ENCODE measurements around the gene NPIPA1.
"Not testable (repeated sequence)": the region's sequence is repeated elsewhere in the genome, so short reads cannot be mapped to it uniquely, and the experiment has no call there.

DNA sequence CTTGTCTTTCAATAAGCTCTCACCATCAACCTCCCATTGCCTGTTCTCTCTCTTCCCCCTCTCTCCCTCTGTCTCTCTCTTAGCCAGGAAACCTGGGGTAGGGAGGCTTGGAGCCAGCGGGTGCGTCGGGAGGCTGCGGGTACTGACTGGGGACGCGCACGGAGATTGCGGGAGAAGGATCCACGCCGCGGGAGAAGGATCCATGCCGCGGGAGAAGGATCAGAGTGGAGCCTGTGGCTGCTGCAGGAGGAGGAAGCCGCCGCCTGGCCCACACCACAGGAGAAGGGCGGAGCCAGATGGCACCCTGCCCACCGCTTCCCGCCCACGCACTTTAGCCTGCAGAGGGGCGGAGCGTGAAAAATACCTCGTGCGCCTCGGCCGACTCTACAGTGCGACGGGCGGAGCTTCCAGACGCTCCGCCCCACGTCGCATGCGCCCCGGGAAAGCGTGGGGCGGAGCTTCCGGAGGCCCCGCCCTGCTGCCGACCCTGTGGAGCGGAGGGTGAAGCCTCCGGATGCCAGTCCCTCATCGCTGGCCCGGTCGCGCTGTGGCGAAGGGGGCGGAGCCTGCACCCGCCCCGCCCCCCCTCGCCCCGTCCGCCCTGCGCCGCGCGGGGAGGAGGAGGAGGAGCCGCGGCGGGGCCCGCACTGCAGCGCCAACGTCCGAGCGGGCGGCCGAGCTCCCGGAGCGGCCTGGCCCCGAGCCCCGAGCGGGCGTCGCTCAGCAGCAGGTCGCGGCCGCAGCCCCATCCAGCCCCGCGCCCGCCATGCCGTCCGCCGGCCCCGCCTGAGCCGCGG lies 26.2 kb upstream of the NPIPA1 start:
- TF ChIP-seq, protein P1, sequence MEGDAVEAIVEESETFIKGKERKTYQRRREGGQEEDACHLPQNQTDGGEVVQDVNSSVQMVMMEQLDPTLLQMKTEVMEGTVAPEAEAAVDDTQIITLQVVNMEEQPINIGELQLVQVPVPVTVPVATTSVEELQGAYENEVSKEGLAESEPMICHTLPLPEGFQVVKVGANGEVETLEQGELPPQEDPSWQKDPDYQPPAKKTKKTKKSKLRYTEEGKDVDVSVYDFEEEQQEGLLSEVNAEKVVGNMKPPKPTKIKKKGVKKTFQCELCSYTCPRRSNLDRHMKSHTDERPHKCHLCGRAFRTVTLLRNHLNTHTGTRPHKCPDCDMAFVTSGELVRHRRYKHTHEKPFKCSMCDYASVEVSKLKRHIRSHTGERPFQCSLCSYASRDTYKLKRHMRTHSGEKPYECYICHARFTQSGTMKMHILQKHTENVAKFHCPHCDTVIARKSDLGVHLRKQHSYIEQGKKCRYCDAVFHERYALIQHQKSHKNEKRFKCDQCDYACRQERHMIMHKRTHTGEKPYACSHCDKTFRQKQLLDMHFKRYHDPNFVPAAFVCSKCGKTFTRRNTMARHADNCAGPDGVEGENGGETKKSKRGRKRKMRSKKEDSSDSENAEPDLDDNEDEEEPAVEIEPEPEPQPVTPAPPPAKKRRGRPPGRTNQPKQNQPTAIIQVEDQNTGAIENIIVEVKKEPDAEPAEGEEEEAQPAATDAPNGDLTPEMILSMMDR (IDR thresholded peaks at IDR 0.05), result not testable (repeated sequence)
- TF ChIP-seq POLR2A (IDR thresholded peaks at IDR 0.05), result not testable (repeated sequence)
